ENCODE measurements around the gene NFX1. TPM values are rescaled to one million over a fixed set of nuclear protein-coding genes. Genes with fewer than 3 reads are reported as not detected.

Gene NFX1
- total and polyA plus RNA-seq, 9 of the 15 experiments (the other 6 are each of a cell fraction or from before 2014, with no cell fraction given) = 8.8 to 38.9 (median 26.8) TPM

DNA sequence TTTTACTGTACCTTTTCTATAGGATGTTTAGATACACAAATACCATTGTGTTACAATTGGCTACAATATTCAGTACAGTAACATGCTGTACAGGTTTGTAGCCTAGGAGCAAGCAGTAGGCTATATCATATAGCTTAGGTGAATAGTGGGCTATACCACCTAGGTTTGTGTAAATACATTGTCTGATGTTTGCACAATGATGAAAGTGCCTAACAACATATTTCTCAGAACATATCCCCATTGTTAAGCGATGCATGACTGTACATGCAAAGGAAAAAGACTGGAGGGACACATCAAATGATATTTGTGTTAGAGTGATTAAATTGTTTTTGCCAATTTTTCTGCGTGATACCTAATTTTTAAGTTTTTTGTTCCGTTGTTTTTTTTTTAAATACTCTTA lies 20.2 kb upstream of the NFX1 start (continued):
- TF ChIP-seq REST (IDR thresholded peaks at IDR 0.05; ENCODE audit: borderline replicate concordance) = no peak
- TF ChIP-seq REST (CRISPR knock-in tag; IDR thresholded peaks at IDR 0.05; ENCODE audit: low read depth) = no peak
- TF ChIP-seq, protein P1, sequence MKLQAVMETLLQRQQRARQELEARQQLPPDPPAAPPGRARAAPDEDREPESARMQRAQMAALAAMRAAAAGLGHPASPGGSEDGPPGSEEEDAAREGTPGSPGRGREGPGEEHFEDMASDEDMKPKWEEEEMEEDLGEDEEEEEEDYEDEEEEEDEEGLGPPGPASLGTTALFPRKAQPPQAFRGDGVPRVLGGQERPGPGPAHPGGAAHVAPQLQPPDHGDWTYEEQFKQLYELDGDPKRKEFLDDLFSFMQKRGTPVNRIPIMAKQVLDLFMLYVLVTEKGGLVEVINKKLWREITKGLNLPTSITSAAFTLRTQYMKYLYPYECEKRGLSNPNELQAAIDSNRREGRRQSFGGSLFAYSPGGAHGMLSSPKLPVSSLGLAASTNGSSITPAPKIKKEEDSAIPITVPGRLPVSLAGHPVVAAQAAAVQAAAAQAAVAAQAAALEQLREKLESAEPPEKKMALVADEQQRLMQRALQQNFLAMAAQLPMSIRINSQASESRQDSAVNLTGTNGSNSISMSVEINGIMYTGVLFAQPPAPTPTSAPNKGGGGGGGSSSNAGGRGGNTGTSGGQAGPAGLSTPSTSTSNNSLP (IDR thresholded peaks at IDR 0.05; ENCODE audit: borderline replicate concordance, low read depth, low read length) = no peak
- TF ChIP-seq HNRNPLL (IDR thresholded peaks at IDR 0.05; ENCODE audit: low read depth, low read length, poor library complexity, severe bottlenecking) = no peak
- TF ChIP-seq, protein P2, sequence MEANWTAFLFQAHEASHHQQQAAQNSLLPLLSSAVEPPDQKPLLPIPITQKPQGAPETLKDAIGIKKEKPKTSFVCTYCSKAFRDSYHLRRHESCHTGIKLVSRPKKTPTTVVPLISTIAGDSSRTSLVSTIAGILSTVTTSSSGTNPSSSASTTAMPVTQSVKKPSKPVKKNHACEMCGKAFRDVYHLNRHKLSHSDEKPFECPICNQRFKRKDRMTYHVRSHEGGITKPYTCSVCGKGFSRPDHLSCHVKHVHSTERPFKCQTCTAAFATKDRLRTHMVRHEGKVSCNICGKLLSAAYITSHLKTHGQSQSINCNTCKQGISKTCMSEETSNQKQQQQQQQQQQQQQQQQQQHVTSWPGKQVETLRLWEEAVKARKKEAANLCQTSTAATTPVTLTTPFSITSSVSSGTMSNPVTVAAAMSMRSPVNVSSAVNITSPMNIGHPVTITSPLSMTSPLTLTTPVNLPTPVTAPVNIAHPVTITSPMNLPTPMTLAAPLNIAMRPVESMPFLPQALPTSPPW (CRISPR knock-in tag; IDR thresholded peaks at IDR 0.05) = no peak

Data from K562 (cell line).